H1 (cell line): Measurements from ENCODE around the gene SERAC1. TPM values are rescaled to one million over a fixed set of nuclear protein-coding genes. Genes with fewer than 3 reads are reported as not detected.
"Not testable (repeated sequence)": the region's sequence is repeated elsewhere in the genome, so short reads cannot be mapped to it uniquely, and the experiment has no call there.

Experiments
- CTCF ChIA-PET: fragments of 300-600 bp; sonication (Branson Sonifier 250); formaldehyde crosslinking; loops from one replicate; lab custom pipeline; 2021; ENCODE audit not compliant: partially characterized antibody; lab: Charles Lee
- POLR2A ChIA-PET: fragments of 300-600 bp; sonication (Branson Sonifier 250); formaldehyde crosslinking; loops from one replicate; lab custom pipeline; 2021; ENCODE audit warnings: inconsistent platforms; ENCODE audit not compliant: partially characterized antibody; lab: Charles Lee
- DNase-seq, 2 experiments: peaks; one replicate each; pipeline versions ENCODE4 v3.0.0 to v3.0.0-alpha.2; 2010 to 2022; ENCODE audit warnings: low spot score in 2 of 2, low read depth in 1 of 2, mixed read lengths in 1 of 2
- FAIRE-seq: peaks from 2 replicates; lab custom pipeline; 2011; peaks lifted over from hg19 to GRCh38; lab: Jason Lieb, UNC
- H2AFZ ChIP-seq: 2 replicates; pipeline ENCODE4 v1.8.1; 2012; ENCODE audit warnings: low read length, inconsistent platforms
- H2AK5ac ChIP-seq: 2 replicates; pipeline ENCODE4 v1.6.1; 2013; ENCODE audit warnings: low read depth, low read length
- H2BK120ac ChIP-seq: replicated peaks from 2 replicates; pipeline ENCODE3; 2013; ENCODE audit warnings: low read depth, low read length, inconsistent platforms
- H2BK12ac ChIP-seq: 2 replicates; pipeline ENCODE4 v1.6.1; 2013; ENCODE audit warnings: low read depth, low read length
- H2BK15ac ChIP-seq: 2 replicates; pipeline ENCODE4 v1.6.1; 2013; ENCODE audit warnings: low read length
- H2BK20ac ChIP-seq: 2 replicates; pipeline ENCODE4 v1.6.1; 2013; ENCODE audit warnings: low read length
- H2BK5ac ChIP-seq: 2 replicates; pipeline ENCODE4 v1.6.1; 2013; ENCODE audit warnings: low read depth, low read length
- H3K14ac ChIP-seq: 2 replicates; pipeline ENCODE4 v1.6.1; 2013; ENCODE audit warnings: inconsistent platforms; ENCODE audit not compliant: insufficient read length
- H3K18ac ChIP-seq: 2 replicates; pipeline ENCODE4 v1.6.1; 2013; ENCODE audit warnings: low read length; ENCODE audit errors: extremely low read depth
- H3K23ac ChIP-seq: 2 replicates; pipeline ENCODE4 v1.6.1; 2013; ENCODE audit warnings: inconsistent platforms; ENCODE audit not compliant: insufficient read length
- H3K23me2 ChIP-seq: 2 replicates; pipeline ENCODE4 v1.6.1; 2013; ENCODE audit warnings: low read depth, low read length
- H3K27ac ChIP-seq: 2 replicates; pipeline ENCODE4 v1.6.1; 2011; ENCODE audit warnings: low read depth, low read length, inconsistent platforms
- H3K27me3 ChIP-seq, 4 experiments: replicated peaks in 1 of 4; 1 replicate in 1 of 4; 2 replicates in 3 of 4; pipeline versions ENCODE4 v1.6.1 to v1.8.1; 2011 to 2013; ENCODE audit warnings: low read length in 3 of 4, mild to moderate bottlenecking in 3 of 4, inconsistent platforms in 2 of 4, mixed read lengths in 2 of 4, moderate library complexity in 1 of 4; ENCODE audit not compliant: control insufficient read depth in 3 of 4, insufficient read depth in 3 of 4; ENCODE audit errors: extremely low read depth in 1 of 4
- H3K36me3 ChIP-seq, 4 experiments: 2 replicates each; pipeline versions ENCODE4 v1.6.1 to v1.8.1; 2011 to 2013; ENCODE audit warnings: mild to moderate bottlenecking in 4 of 4, low read length in 3 of 4, moderate library complexity in 2 of 4, control low read depth in 1 of 4, inconsistent platforms in 1 of 4; ENCODE audit not compliant: insufficient read depth in 4 of 4, control insufficient read depth in 2 of 4
- H3K4ac ChIP-seq: replicated peaks from 2 replicates; pipeline ENCODE3; 2013; ENCODE audit warnings: low read length, low read depth, mixed read lengths, inconsistent platforms; ENCODE audit not compliant: insufficient read length
- H3K4me1 ChIP-seq, 4 experiments: replicated peaks in 1 of 4; 1 replicate in 1 of 4; 2 replicates in 3 of 4; pipeline versions ENCODE4 v1.6.1 to v1.8.1; 2011 to 2013; ENCODE audit warnings: low read length in 3 of 4, inconsistent platforms in 2 of 4, mixed read lengths in 1 of 4; ENCODE audit not compliant: insufficient read depth in 4 of 4, control insufficient read depth in 3 of 4
- H3K4me2 ChIP-seq, 2 experiments: 2 replicates each; pipeline versions ENCODE4 v1.6.1 to v1.8.1; 2011 to 2013; ENCODE audit warnings: low read depth in 2 of 2, low read length in 2 of 2, control low read depth in 1 of 2, inconsistent platforms in 1 of 2, mild to moderate bottlenecking in 1 of 2; ENCODE audit not compliant: insufficient read depth in 1 of 2
- H3K4me3 ChIP-seq, 4 experiments: fragments of 200-600, 300-600 bp in 1 of 4; sonication (generic), shearing (Covaris generic), sonication (Bioruptor Twin) in 1 of 4; 2 replicates each; pipeline versions ENCODE4 v1.5.1 to v1.8.1; 2011 to 2016; ENCODE audit warnings: low read length in 4 of 4, low read depth in 3 of 4, control low read depth in 2 of 4, inconsistent platforms in 2 of 4, mild to moderate bottlenecking in 2 of 4, mixed read lengths in 1 of 4, moderate library complexity in 1 of 4; ENCODE audit not compliant: insufficient read depth in 2 of 4; ENCODE audit errors: extremely low read depth in 1 of 4
- H3K56ac ChIP-seq: replicated peaks from 2 replicates; pipeline ENCODE3; 2013; ENCODE audit warnings: low read depth, mild to moderate bottlenecking, mixed read lengths, low read length, inconsistent platforms; ENCODE audit not compliant: insufficient read length
- H3K79me1 ChIP-seq: 2 replicates; pipeline ENCODE4 v1.6.1; 2013; ENCODE audit warnings: low read depth, low read length, control low read depth
- H3K79me2 ChIP-seq, 2 experiments: 2 replicates each; pipeline versions ENCODE4 v1.6.1 to v1.8.1; 2012 to 2013; ENCODE audit warnings: low read length in 2 of 2, mild to moderate bottlenecking in 2 of 2, inconsistent platforms in 1 of 2; ENCODE audit not compliant: insufficient read depth in 2 of 2, control insufficient read depth in 1 of 2
- H3K9ac ChIP-seq, 4 experiments: replicated peaks in 1 of 4; 1 replicate in 1 of 4; 2 replicates in 3 of 4; pipeline versions ENCODE4 v1.6.1 to v1.8.1; 2011 to 2013; ENCODE audit warnings: low read depth in 3 of 4, low read length in 3 of 4, control low read depth in 2 of 4, mild to moderate bottlenecking in 2 of 4, moderate library complexity in 2 of 4, inconsistent platforms in 1 of 4; ENCODE audit errors: extremely low read depth in 1 of 4
- H3K9me3 ChIP-seq, 2 experiments: 2 replicates each; pipeline versions ENCODE4 v1.6.1 to v1.8.1; 2012 to 2013; ENCODE audit warnings: mild to moderate bottlenecking in 2 of 2, moderate library complexity in 2 of 2, control low read depth in 1 of 2, inconsistent platforms in 1 of 2, low read depth in 1 of 2, low read length in 1 of 2, mixed read lengths in 1 of 2; ENCODE audit not compliant: insufficient read depth in 2 of 2
- H4K20me1 ChIP-seq, 2 experiments: replicated peaks in 1 of 2; 2 replicates each; pipeline versions ENCODE3 to v1.8.1; 2011 to 2013; ENCODE audit warnings: inconsistent platforms in 2 of 2, low read length in 2 of 2, mild to moderate bottlenecking in 1 of 2; ENCODE audit not compliant: insufficient read depth in 2 of 2, control insufficient read depth in 1 of 2
- H4K5ac ChIP-seq: 2 replicates; pipeline ENCODE4 v1.6.1; 2013; ENCODE audit warnings: low read length, low read depth, mixed read lengths, inconsistent platforms; ENCODE audit not compliant: insufficient read length
- H4K8ac ChIP-seq: 2 replicates; pipeline ENCODE4 v1.8.0; 2013; ENCODE audit warnings: mild to moderate bottlenecking, moderate library complexity, low read length, inconsistent platforms; ENCODE audit not compliant: insufficient read depth; ENCODE audit errors: extremely low read depth
- H4K91ac ChIP-seq: replicated peaks from 2 replicates; pipeline ENCODE3; 2013; ENCODE audit warnings: low read length, mixed read lengths, inconsistent platforms; ENCODE audit not compliant: insufficient read length
- WGBS, 2 experiments: shearing (Covaris generic) in 1 of 2; methylation state at CpG; one replicate each; pipeline versions ENCODE4 v1.1.6 to v1.1.7; 2013 to 2015; ENCODE audit warnings: low lambda C conversion rate in 2 of 2, mixed read lengths in 2 of 2, inconsistent platforms in 1 of 2, low coverage in 1 of 2, missing lambda C conversion rate in 1 of 2; ENCODE audit not compliant: insufficient replicate concordance in 2 of 2, insufficient coverage in 1 of 2, insufficient read length in 1 of 2; ENCODE audit errors: extremely low coverage in 1 of 2, missing lambda C conversion rate in 1 of 2; 5-methylcytosine and 5-hydroxymethylcytosine counted together
- polyA plus RNA-seq, 7 experiments: library from polyadenylated mRNA; depleted of rRNA in 3 of 7; stranded (reverse) in 5 of 7; unstranded in 2 of 7; fragments of >200 nt in 5 of 7; fragments of 200-250 nt in 2 of 7; gene quantifications; 1 replicate in 5 of 7; 2 replicates in 1 of 7; 4 replicates in 1 of 7; pipeline versions ENCODE4 v1.2.1 to v1.2.3, GENCODE V29; 2011 to 2013; ENCODE audit warnings: missing spikeins in 2 of 7, mixed read lengths in 2 of 7
- total RNA-seq: library from RNA; stranded (reverse); fragmentation: NEBNext Ultra II Directional; extraction: Animal tissue kit (Norgen Biotek cat#: 25700); gene quantifications from 2 replicates; pipeline ENCODE4 v1.2.1, GENCODE V29; 2021

Gene SERAC1
- total and polyA plus RNA-seq, 2 of the 8 experiments (the other 6 are each of a cell fraction or from before 2014, with no cell fraction given): 7.3 to 9.0 TPM

- POLR2A ChIA-PET, H3K27ac ChIP-seq, H3K14ac ChIP-seq, H3K23ac ChIP-seq, H3K9ac ChIP-seq, H4K5ac ChIP-seq, H2AFZ ChIP-seq, H3K4me2 ChIP-seq, H2BK15ac ChIP-seq, H3K27me3 ChIP-seq, H2BK5ac ChIP-seq, H3K4me3 ChIP-seq, H3K79me2 ChIP-seq, H2BK20ac ChIP-seq, H3K4me1 ChIP-seq, H3K9me3 ChIP-seq, H2AK5ac ChIP-seq, H3K18ac ChIP-seq, H2BK120ac ChIP-seq, FAIRE-seq, H3K4ac ChIP-seq, H4K91ac ChIP-seq, H3K56ac ChIP-seq, H4K8ac ChIP-seq, H4K20me1 ChIP-seq, H2BK12ac ChIP-seq, H3K23me2 ChIP-seq, H3K36me3 ChIP-seq, DNase-seq, H3K79me1 ChIP-seq: not testable (repeated sequence)
- WGBS, 2 experiments: 95% methylated on average over 20 of the region's 20 CpGs; no CpG with 5 or more reads in 1 of the 2 experiments
- CTCF ChIA-PET: interaction anchor here (0.9 to 7.4 kb wide), 7 partner anchors 11 to 138 kb away, joined by 3 to 50 read pairs (median 3); no protein-coding TSS in a partner anchor
Observed at GRCh38 chr6:158208226-158209030, 40.4 kb upstream of the SERAC1 start.
